ENCODE measurements around the gene DLG2.

DNA sequence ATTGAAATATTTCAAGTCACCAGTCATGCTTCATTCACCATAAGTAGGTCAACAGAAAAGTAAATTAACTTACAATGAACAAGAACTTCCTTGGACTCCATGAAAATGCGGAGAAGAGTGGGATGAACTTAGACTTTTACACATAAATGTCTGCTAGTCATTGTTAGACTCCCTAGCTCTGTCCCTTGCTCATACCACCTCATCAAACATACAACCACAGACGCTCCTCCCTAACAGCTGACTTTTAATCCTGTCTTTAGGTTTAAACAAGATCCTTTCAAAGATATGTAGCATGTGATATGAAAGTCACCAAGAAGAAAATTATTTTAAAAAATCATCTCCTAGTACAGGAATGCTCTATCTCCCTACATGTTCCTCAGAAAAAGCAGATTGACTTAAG lies 248.1 kb downstream of the DLG2 start:
- TF ChIP-seq, protein P1, sequence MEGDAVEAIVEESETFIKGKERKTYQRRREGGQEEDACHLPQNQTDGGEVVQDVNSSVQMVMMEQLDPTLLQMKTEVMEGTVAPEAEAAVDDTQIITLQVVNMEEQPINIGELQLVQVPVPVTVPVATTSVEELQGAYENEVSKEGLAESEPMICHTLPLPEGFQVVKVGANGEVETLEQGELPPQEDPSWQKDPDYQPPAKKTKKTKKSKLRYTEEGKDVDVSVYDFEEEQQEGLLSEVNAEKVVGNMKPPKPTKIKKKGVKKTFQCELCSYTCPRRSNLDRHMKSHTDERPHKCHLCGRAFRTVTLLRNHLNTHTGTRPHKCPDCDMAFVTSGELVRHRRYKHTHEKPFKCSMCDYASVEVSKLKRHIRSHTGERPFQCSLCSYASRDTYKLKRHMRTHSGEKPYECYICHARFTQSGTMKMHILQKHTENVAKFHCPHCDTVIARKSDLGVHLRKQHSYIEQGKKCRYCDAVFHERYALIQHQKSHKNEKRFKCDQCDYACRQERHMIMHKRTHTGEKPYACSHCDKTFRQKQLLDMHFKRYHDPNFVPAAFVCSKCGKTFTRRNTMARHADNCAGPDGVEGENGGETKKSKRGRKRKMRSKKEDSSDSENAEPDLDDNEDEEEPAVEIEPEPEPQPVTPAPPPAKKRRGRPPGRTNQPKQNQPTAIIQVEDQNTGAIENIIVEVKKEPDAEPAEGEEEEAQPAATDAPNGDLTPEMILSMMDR (conservative IDR thresholded peaks at IDR 0.05 in 1 of 2, IDR thresholded peaks at IDR 0.05 in 1 of 2; ENCODE audit: extremely low read depth in 1 of 2, insufficient read depth in 1 of 2, low read depth in 1 of 2, low read length in 2 of 2) = no peak
- TF ChIP-seq EZH2 (IDR thresholded peaks at IDR 0.05; ENCODE audit: borderline replicate concordance, low read length) = no peak
